NCI-H2196 (cell line): ENCODE data around the gene GAPDH.
"Not testable (repeated sequence)": the region's sequence is repeated elsewhere in the genome, so short reads cannot be mapped to it uniquely, and the experiment has no call there.

Source experiments
- DNase-seq: peaks from one replicate; lab custom pipeline; 2025; ENCODE audit not compliant: unreplicated experiment; lab: John Stamatoyannopoulos, UW

Gene GAPDH

GRCh38 chr12:6541371-6542165, 7.3 kb downstream of the GAPDH start:
- DNase-seq: no peak

- DNase-seq: no peak
Measured at GRCh38 chr12:6542209-6543009, 8.1 kb downstream of the GAPDH start.

- no peak for DNase-seq
Measured at GRCh38 chr12:6546016-6546415, 11.7 kb downstream of the GAPDH start.

GRCh38 chr12:6547566-6547965, 13.2 kb downstream of the GAPDH start:
- DNase-seq: no peak

- DNase-seq: no peak
Measured at GRCh38 chr12:6547987-6548386, 13.7 kb downstream of the GAPDH start.

- no peak for DNase-seq
Measured at GRCh38 chr12:6548556-6548955, 14.2 kb downstream of the GAPDH start.

GRCh38 chr12:6548966-6549683, 14.8 kb downstream of the GAPDH start:
- no peak for DNase-seq

GRCh38 chr12:6549684-6550151, 15.4 kb downstream of the GAPDH start:
- no peak for DNase-seq

- no peak for DNase-seq
Measured at GRCh38 chr12:6550294-6551062, 16.2 kb downstream of the GAPDH start.

- DNase-seq: no peak
Measured at GRCh38 chr12:6551063-6551461, 16.7 kb downstream of the GAPDH start.

GRCh38 chr12:6551496-6552139, 17.3 kb downstream of the GAPDH start:
- no peak for DNase-seq

- no peak for DNase-seq
Measured at GRCh38 chr12:6552140-6552551, 17.8 kb downstream of the GAPDH start.

GRCh38 chr12:6553051-6553868, 18.9 kb downstream of the GAPDH start:
- no peak for DNase-seq

- DNase-seq: no peak
Measured at GRCh38 chr12:6554168-6555017, 20.1 kb downstream of the GAPDH start.

GRCh38 chr12:6555018-6555691, 20.8 kb downstream of the GAPDH start:
- DNase-seq: no peak

GRCh38 chr12:6556496-6556817, 22.1 kb downstream of the GAPDH start:
- DNase-seq: not testable (repeated sequence)

- no peak for DNase-seq
Measured at GRCh38 chr12:6556857-6557256, 22.5 kb downstream of the GAPDH start.
